HCT116 (cell line): ENCODE data around the gene RABL6. TPM values are rescaled to one million over a fixed set of nuclear protein-coding genes. Genes with fewer than 3 reads are reported as not detected.

Experiments
- ATAC-seq: fragments of 200-7000 bp; cut with Tn5 transposase; 2 replicates; pipeline ENCODE4 v1.9.1; 2020; ENCODE audit warnings: mild to moderate bottlenecking, moderate library complexity
- BruUV-seq: library from RNA; stranded (reverse); fragments of 400-500 nt; replicated peaks from 2 replicates; lab custom pipeline; 2021; lab: Mats Ljungman, UMichigan
- CTCF ChIA-PET: fragments of 300-600 bp; sonication (Branson Sonifier 250); formaldehyde crosslinking; loops from one replicate; lab custom pipeline; 2021; ENCODE audit warnings: antibody characterized with exemption; lab: Charles Lee
- POLR2A ChIA-PET: fragments of 300-600, 350-600 bp; sonication (Branson Sonifier 250); formaldehyde crosslinking; loops from one replicate; lab custom pipeline; 2021; ENCODE audit warnings: antibody characterized with exemption; lab: Charles Lee
- RAD21 ChIA-PET, 2 experiments: fragments of 300-600 bp; sonication (Branson Sonifier 250); formaldehyde crosslinking; loops; one replicate each; lab custom pipeline; 2023; ENCODE audit warnings: low total read pairs in 2 of 2; ENCODE audit not compliant: uncharacterized antibody in 2 of 2, unreplicated experiment in 2 of 2, low non-redundant PET in 1 of 2; lab: Charles Lee
- DNase-seq: peaks from one replicate; pipeline ENCODE4 v3.0.0-alpha.2; 2010; ENCODE audit warnings: low read depth, low spot score
- H2AFZ ChIP-seq: fragments of 200-600 bp; shearing (Covaris generic), sonication (generic); 2 replicates; pipeline ENCODE4 v1.6.1; 2017; ENCODE audit warnings: low read depth, mixed run types, mixed read lengths, antibody characterized with exemption, low read length; ENCODE audit not compliant: poor library complexity, severe bottlenecking
- H3K27ac ChIP-seq: 2 replicates; pipeline ENCODE4 v1.5.1; 2012; ENCODE audit warnings: low read depth, low read length
- H3K27me3 ChIP-seq: fragments of 200-600 bp; sonication (generic); 2 replicates; pipeline ENCODE4 v1.6.1; 2016; ENCODE audit warnings: mixed run types, low read length, mixed read lengths; ENCODE audit not compliant: insufficient read depth
- H3K36me3 ChIP-seq, 2 experiments: fragments of 200-500 bp in 1 of 2; fragments of 200-600 bp in 1 of 2; sonication (Bioruptor generic) in 1 of 2; sonication (generic) in 1 of 2; 2 replicates each; pipeline versions ENCODE4 v1.5.1 to v1.6.1; 2014 to 2016; ENCODE audit warnings: low read length in 2 of 2, inconsistent platforms in 1 of 2, mixed read lengths in 1 of 2, mixed run types in 1 of 2; ENCODE audit not compliant: insufficient read depth in 2 of 2, control insufficient read depth in 1 of 2
- H3K4me1 ChIP-seq, 2 experiments: fragments of 200-600 bp in 1 of 2; sonication (generic) in 1 of 2; 2 replicates each; pipeline versions ENCODE4 v1.5.1 to v1.6.1; 2012 to 2017; ENCODE audit warnings: low read length in 2 of 2, inconsistent platforms in 1 of 2, mild to moderate bottlenecking in 1 of 2, mixed read lengths in 1 of 2, mixed run types in 1 of 2, moderate library complexity in 1 of 2; ENCODE audit not compliant: insufficient read depth in 2 of 2, control insufficient read depth in 1 of 2
- H3K4me2 ChIP-seq: fragments of 200-600 bp; sonication (generic); 2 replicates; pipeline ENCODE4 v1.6.1; 2017; ENCODE audit warnings: mixed run types, low read length, mixed read lengths
- H3K4me3 ChIP-seq, 2 experiments: fragments of 200-600 bp in 1 of 2; sonication (generic) in 1 of 2; replicated peaks in 1 of 2; 2 replicates each; pipeline ENCODE4 v1.5.1; 2011 to 2016; ENCODE audit warnings: low read length in 2 of 2, control low read depth in 1 of 2, low read depth in 1 of 2, mild to moderate bottlenecking in 1 of 2, mixed read lengths in 1 of 2, mixed run types in 1 of 2
- H3K79me2 ChIP-seq: fragments of 200-600 bp; sonication (generic); 2 replicates; pipeline ENCODE4 v1.6.1; 2017; ENCODE audit warnings: mild to moderate bottlenecking, mixed run types, low read length, moderate library complexity, mixed read lengths; ENCODE audit not compliant: insufficient read depth
- H3K9ac ChIP-seq: fragments of 200-600 bp; sonication (generic); 2 replicates; pipeline ENCODE4 v1.6.1; 2016; ENCODE audit warnings: low read length, mixed read lengths
- H3K9me2 ChIP-seq: fragments of 200-600 bp; sonication (generic), shearing (Covaris generic); 2 replicates; pipeline ENCODE4 v1.6.1; 2017; ENCODE audit warnings: mixed run types, mild to moderate bottlenecking, moderate library complexity; ENCODE audit not compliant: insufficient read depth
- H3K9me3 ChIP-seq, 2 experiments: fragments of 200-500 bp in 1 of 2; fragments of 200-600 bp in 1 of 2; sonication (Bioruptor generic) in 1 of 2; sonication (generic) in 1 of 2; 2 replicates each; pipeline ENCODE4 v1.6.1; 2014 to 2017; ENCODE audit warnings: low read length in 2 of 2, mixed read lengths in 2 of 2, inconsistent platforms in 1 of 2, low read depth in 1 of 2, mild to moderate bottlenecking in 1 of 2, mixed run types in 1 of 2, moderate library complexity in 1 of 2; ENCODE audit not compliant: control insufficient read depth in 1 of 2, insufficient read depth in 1 of 2
- H4K20me1 ChIP-seq: fragments of 200-600 bp; sonication (generic), shearing (Covaris generic); 2 replicates; pipeline ENCODE4 v1.6.1; 2017; ENCODE audit warnings: mixed run types, mild to moderate bottlenecking, moderate library complexity; ENCODE audit not compliant: insufficient read depth
- CBX3 ChIP-seq: IDR thresholded peaks from 2 replicates; pipeline ENCODE4 v1.6.1; 2012; ENCODE audit warnings: low read depth
- ELF1 ChIP-seq: IDR thresholded peaks from 2 replicates; pipeline ENCODE4 v1.6.1; 2012; ENCODE audit warnings: low read depth, borderline replicate concordance
- EZH2 ChIP-seq: fragments of 200-600 bp; sonication (generic); IDR thresholded peaks from 2 replicates; pipeline ENCODE4 v1.6.1; 2017; ENCODE audit warnings: antibody characterized with exemption, mixed run types
- JUND ChIP-seq: IDR thresholded peaks from 2 replicates; pipeline ENCODE4 v1.6.1; 2012
- RAD21 ChIP-seq: IDR thresholded peaks from 2 replicates; pipeline ENCODE4 v1.6.1; 2012; ENCODE audit warnings: low read depth, mild to moderate bottlenecking
- SRF ChIP-seq: IDR thresholded peaks from 2 replicates; pipeline ENCODE4 v1.6.1; 2012; ENCODE audit warnings: low read depth
- ZFX ChIP-seq: fragments of 450-650 bp; IDR thresholded peaks from 2 replicates; pipeline ENCODE4 v1.6.1; 2017
- intact Hi-C: fragments of 100-400 bp; cut with micrococcal nuclease; formaldehyde crosslinking; loops from 2 replicates; pipeline ENCODE4 v1.10.0; 2022
- total RNA-seq: library from RNA; stranded (reverse); gene quantifications from one replicate; pipeline ENCODE4 v1.2.1, GENCODE V29; 2021; ENCODE audit not compliant: unreplicated experiment
- TF ChIP-seq, protein P1 (sequence below): IDR thresholded peaks from 2 replicates; pipeline ENCODE4 v1.6.1; 2011; ENCODE audit warnings: mild to moderate bottlenecking, low read length, moderate library complexity; ENCODE audit not compliant: insufficient replicate concordance; ENCODE audit errors: extremely low read depth
- TF ChIP-seq, protein P2 (sequence below): IDR thresholded peaks from 2 replicates; pipeline ENCODE4 v1.6.1; 2012
- TF ChIP-seq, protein P3 (sequence below), 3 experiments: fragments of 200-600 bp in 1 of 3; sonication (generic) in 1 of 3; IDR thresholded peaks in 2 of 3; conservative IDR thresholded peaks in 1 of 3; 2 replicates each; pipeline ENCODE4 v1.5.1; 2012 to 2017; ENCODE audit warnings: low read depth in 2 of 3, low read length in 2 of 3, antibody characterized with exemption in 1 of 3, borderline replicate concordance in 1 of 3, control low read depth in 1 of 3, mild to moderate bottlenecking in 1 of 3, mixed read lengths in 1 of 3, mixed run types in 1 of 3, moderate library complexity in 1 of 3; ENCODE audit not compliant: insufficient read depth in 1 of 3
- TF ChIP-seq, protein P4 (sequence below): IDR thresholded peaks from 2 replicates; pipeline ENCODE4 v1.6.1; 2012

RABL6 gene
- total RNA-seq, 1 experiment from 2014 or later: 98.6 TPM

DNA sequence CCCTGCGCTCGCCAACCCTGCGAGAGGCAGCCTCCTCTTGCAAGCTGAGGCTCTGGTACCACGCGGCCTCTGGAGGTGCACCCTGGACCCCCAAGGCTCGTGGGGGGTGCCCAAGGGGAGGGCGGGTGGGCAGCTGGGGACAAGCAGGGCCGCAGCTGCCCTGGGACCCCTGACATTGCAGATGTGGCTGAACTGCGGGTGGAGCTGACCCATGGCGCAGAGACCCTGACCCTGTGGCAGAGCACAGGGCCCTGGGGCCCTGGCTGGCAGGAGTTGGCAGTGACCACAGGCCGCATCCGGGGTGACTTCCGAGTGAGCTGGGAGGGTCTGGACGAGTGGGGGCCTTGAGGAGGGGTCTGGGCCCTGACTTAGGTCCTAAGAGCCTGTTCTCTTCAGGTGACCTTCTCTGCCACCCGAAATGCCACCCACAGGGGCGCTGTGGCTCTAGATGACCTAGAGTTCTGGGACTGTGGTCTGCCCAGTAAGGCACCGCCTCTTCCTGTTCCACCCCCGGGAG, 45.9 kb downstream of the RABL6 start:
- RAD21 ChIA-PET: no interaction called here

DNA sequence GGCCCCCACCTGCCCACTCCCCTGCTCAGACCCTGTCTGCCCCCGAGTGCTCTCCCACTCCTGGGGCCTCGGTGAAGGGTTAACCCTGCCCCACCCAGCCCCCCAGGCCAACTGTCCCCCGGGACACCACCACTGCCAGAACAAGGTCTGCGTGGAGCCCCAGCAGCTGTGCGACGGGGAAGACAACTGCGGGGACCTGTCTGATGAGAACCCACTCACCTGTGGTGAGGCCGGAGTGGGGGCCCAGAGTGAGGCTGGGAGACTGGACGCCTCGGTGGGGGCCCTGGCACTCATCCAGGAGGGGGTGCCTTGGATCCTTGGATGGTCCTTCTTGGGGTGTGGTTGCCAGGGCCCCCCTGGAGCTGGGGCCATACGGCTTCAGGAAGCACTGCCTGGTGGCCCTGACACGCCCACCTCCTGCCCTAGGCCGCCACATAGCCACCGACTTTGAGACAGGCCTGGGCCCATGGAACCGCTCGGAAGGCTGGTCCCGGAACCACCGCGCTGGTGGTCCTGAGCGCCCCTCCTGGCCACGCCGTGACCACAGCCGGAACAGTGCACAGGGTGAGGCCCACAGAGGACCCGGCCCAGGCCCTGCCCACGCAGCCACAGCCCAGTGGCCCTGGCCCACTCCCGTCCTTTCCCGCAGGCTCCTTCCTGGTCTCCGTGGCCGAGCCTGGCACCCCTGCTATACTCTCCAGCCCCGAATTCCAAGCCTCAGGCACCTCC, 46.5 kb downstream of the RABL6 start:
- Histone ChIP-seq H2AFZ (no peak overlapping the region), H3K4me3 (no peak overlapping the region), H3K27me3 (no peaks in the 10 kb centered on the region), H4K20me1 (no peaks in the 10 kb centered on the region), H3K36me3 (peaks cover 0 to 14% of the 10 kb centered on the region in 2 experiments; a peak in 1 of 4 replicates), H3K9me2 (no peaks in the 10 kb centered on the region), H3K9ac (no peak overlapping the region), H3K4me2 (no peak overlapping the region), H3K79me2 (peaks cover 7% of the 10 kb centered on the region; the same call in 1 of the 2 replicates), H3K4me1 (peaks cover 4 to 14% of the 10 kb centered on the region in 2 experiments; a peak in 2 of 4 replicates), H3K27ac (no peak overlapping the region), H3K9me3 (no peaks in the 10 kb centered on the region)
- DNase-seq: no peak
- intact Hi-C loops: no loop called here
- ChIA-PET CTCF (no interaction called here), POLR2A (no interaction called here), RAD21 (no interaction called here)
- ATAC-seq: no peak
- TF ChIP-seq JUND: no peak
- TF ChIP-seq, protein P1, sequence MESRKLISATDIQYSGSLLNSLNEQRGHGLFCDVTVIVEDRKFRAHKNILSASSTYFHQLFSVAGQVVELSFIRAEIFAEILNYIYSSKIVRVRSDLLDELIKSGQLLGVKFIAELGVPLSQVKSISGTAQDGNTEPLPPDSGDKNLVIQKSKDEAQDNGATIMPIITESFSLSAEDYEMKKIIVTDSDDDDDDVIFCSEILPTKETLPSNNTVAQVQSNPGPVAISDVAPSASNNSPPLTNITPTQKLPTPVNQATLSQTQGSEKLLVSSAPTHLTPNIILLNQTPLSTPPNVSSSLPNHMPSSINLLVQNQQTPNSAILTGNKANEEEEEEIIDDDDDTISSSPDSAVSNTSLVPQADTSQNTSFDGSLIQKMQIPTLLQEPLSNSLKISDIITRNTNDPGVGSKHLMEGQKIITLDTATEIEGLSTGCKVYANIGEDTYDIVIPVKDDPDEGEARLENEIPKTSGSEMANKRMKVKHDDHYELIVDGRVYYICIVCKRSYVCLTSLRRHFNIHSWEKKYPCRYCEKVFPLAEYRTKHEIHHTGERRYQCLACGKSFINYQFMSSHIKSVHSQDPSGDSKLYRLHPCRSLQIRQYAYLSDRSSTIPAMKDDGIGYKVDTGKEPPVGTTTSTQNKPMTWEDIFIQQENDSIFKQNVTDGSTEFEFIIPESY: no peak
- TF ChIP-seq RAD21: no peak
- TF ChIP-seq, protein P2, sequence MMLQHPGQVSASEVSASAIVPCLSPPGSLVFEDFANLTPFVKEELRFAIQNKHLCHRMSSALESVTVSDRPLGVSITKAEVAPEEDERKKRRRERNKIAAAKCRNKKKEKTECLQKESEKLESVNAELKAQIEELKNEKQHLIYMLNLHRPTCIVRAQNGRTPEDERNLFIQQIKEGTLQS: no peak
- no peak for TF ChIP-seq ZFX
- TF ChIP-seq, protein P3, sequence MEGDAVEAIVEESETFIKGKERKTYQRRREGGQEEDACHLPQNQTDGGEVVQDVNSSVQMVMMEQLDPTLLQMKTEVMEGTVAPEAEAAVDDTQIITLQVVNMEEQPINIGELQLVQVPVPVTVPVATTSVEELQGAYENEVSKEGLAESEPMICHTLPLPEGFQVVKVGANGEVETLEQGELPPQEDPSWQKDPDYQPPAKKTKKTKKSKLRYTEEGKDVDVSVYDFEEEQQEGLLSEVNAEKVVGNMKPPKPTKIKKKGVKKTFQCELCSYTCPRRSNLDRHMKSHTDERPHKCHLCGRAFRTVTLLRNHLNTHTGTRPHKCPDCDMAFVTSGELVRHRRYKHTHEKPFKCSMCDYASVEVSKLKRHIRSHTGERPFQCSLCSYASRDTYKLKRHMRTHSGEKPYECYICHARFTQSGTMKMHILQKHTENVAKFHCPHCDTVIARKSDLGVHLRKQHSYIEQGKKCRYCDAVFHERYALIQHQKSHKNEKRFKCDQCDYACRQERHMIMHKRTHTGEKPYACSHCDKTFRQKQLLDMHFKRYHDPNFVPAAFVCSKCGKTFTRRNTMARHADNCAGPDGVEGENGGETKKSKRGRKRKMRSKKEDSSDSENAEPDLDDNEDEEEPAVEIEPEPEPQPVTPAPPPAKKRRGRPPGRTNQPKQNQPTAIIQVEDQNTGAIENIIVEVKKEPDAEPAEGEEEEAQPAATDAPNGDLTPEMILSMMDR (IDR thresholded peaks at IDR 0.05 in 2 of 3, conservative IDR thresholded peaks at IDR 0.05 in 1 of 3; ENCODE audit: borderline replicate concordance in 1 of 3, insufficient read depth in 1 of 3, low read depth in 2 of 3, low read length in 2 of 3): no peak
- TF ChIP-seq, protein P4, sequence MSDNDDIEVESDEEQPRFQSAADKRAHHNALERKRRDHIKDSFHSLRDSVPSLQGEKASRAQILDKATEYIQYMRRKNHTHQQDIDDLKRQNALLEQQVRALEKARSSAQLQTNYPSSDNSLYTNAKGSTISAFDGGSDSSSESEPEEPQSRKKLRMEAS: no peak
- no TSS peak for BruUV-seq

More for the DNA sequence above, 45.9 kb downstream of the RABL6 start:
- Histone ChIP-seq H3K4me1 (peaks cover 4 to 9% of the 10 kb centered on the region in 2 experiments; a peak in 2 of 4 replicates), H3K4me3 (no peak overlapping the region), H3K79me2 (peaks cover 7% of the 10 kb centered on the region; the same call in 1 of the 2 replicates), H3K27ac (no peak overlapping the region), H2AFZ (no peak overlapping the region), H3K27me3 (no peaks in the 10 kb centered on the region), H3K9me2 (no peaks in the 10 kb centered on the region), H4K20me1 (no peaks in the 10 kb centered on the region), H3K36me3 (peaks cover 0 to 14% of the 10 kb centered on the region in 2 experiments; a peak in 1 of 4 replicates), H3K4me2 (no peak overlapping the region), H3K9ac (no peak overlapping the region), H3K9me3 (no peaks in the 10 kb centered on the region)
- TF ChIP-seq ZFX (no peak), CBX3 (no peak), EZH2 (no peak), SRF (no peak), ELF1 (no peak)
- TF ChIP-seq, protein P2: no peak
- intact Hi-C loops: no loop called here
- no peak for ATAC-seq
- no peak for DNase-seq
- CTCF ChIA-PET: no interaction called here
- no TSS peak for BruUV-seq
- POLR2A ChIA-PET: no interaction called here
